GM21619 (cell line): ENCODE results near the gene USP34.
"Not testable (repeated sequence)": the region's sequence is repeated elsewhere in the genome, so short reads cannot be mapped to it uniquely, and the experiment has no call there.

Experiments
- ATAC-seq: cut with Tn5 transposase; IDR thresholded peaks from one replicate; pipeline ENCODE4 v1.9.1; 2021; ENCODE audit not compliant: unreplicated experiment

The USP34 gene, protein sequence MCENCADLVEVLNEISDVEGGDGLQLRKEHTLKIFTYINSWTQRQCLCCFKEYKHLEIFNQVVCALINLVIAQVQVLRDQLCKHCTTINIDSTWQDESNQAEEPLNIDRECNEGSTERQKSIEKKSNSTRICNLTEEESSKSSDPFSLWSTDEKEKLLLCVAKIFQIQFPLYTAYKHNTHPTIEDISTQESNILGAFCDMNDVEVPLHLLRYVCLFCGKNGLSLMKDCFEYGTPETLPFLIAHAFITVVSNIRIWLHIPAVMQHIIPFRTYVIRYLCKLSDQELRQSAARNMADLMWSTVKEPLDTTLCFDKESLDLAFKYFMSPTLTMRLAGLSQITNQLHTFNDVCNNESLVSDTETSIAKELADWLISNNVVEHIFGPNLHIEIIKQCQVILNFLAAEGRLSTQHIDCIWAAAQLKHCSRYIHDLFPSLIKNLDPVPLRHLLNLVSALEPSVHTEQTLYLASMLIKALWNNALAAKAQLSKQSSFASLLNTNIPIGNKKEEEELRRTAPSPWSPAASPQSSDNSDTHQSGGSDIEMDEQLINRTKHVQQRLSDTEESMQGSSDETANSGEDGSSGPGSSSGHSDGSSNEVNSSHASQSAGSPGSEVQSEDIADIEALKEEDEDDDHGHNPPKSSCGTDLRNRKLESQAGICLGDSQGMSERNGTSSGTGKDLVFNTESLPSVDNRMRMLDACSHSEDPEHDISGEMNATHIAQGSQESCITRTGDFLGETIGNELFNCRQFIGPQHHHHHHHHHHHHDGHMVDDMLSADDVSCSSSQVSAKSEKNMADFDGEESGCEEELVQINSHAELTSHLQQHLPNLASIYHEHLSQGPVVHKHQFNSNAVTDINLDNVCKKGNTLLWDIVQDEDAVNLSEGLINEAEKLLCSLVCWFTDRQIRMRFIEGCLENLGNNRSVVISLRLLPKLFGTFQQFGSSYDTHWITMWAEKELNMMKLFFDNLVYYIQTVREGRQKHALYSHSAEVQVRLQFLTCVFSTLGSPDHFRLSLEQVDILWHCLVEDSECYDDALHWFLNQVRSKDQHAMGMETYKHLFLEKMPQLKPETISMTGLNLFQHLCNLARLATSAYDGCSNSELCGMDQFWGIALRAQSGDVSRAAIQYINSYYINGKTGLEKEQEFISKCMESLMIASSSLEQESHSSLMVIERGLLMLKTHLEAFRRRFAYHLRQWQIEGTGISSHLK (N-terminal part only)

DNA sequence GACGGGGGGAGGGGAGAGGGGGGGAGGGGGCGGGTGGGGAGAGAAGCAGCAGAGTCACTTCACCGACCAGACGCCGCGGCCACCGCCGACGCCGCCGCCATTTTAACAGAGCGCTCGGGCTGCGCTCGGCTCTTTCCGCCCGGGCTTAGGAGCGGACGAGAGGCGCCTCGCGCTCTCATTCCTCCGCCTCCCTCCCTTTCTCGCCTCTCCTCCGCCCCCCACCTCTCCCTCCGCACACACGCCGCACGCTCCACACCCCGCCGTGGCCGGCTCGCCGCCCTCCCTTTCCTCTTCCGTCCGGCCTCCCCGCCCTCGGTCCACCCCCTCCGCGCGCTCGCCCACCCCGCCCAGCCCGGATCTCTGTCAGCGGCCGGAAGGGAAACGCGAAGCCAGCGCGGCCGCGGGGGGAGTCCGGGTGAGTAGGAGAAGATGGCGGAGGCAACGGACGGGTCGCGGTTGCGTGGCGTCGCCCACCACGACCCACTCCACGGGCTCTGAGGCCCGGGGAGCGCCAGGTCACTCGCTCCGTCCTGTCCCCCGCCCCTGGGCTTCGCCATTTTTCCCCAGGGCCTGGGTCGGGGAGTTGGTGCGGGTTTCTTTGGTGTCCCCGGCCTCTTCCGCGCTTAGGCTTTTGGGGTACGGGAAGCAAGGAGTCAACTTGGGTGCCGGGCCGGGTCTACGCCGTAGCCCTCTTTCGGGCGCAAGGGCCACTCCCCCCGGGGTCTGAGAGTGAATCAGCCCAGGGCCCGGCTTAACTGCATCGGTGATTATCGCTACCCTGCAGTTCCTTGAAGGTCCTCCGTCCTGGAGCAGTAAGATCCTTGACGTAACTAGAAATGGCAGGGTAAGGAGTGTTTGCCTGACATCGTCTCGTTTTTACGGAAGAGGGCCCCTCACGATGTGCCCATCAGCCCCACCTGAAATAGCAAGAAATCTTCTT lies at the start of gene USP34:
Gene USP34 (minus strand): TSS at position 123 of the 940 bp plus-strand sequence. CDS start 395 bp downstream, outside the sequence.
- peak; percentile 63 for ATAC-seq

DNA sequence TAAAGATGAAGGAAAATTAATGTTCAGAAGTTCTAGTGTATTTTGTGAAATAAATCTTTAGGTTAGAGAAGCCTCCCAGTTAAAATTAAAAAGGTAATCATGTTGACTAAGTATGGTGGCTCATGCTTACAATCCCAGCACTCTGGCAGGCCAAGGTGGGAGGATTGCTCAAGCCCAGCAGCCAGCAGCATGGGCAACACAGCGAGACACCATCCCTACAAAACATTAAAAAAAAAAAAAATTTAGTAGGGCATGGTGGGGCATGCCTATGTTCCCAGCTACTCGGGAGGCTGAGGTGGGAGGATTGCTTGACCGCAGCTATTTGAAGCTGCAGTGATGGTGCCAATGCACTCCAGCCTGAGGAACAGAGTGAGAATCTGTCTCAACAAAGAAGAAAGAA lies 49.4 kb upstream of the USP34 start:
- no peak for ATAC-seq

DNA sequence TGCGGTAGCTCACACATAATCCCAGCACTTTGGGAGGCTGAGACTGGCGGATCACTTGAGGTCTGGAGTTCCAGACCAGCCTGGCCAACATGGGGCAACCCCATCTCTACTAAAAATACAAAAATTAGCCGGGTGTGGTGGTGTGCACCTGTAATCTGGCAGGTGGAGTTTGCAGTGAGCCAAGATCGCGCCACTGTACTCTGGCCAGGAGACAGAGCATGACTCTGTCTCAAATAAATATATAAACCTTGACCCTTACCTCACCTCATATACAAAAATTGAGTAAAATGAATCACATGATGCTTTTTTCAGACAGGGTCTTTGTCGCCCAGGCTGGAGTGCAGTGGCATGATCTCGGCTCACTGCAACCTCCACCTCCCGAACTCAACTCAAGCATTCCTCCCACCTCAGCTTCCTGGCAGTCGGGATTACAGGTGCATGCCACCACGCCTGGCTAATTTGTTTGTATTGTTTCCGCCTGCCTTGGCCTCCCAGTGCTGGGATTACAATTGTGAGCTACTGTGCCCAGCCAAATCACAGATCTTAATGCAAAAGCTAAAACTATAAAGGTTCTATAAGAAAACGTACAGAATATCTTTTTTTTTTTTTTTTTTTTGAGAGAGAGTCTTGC lies 42.0 kb upstream of the USP34 start:
- ATAC-seq: no peak

DNA sequence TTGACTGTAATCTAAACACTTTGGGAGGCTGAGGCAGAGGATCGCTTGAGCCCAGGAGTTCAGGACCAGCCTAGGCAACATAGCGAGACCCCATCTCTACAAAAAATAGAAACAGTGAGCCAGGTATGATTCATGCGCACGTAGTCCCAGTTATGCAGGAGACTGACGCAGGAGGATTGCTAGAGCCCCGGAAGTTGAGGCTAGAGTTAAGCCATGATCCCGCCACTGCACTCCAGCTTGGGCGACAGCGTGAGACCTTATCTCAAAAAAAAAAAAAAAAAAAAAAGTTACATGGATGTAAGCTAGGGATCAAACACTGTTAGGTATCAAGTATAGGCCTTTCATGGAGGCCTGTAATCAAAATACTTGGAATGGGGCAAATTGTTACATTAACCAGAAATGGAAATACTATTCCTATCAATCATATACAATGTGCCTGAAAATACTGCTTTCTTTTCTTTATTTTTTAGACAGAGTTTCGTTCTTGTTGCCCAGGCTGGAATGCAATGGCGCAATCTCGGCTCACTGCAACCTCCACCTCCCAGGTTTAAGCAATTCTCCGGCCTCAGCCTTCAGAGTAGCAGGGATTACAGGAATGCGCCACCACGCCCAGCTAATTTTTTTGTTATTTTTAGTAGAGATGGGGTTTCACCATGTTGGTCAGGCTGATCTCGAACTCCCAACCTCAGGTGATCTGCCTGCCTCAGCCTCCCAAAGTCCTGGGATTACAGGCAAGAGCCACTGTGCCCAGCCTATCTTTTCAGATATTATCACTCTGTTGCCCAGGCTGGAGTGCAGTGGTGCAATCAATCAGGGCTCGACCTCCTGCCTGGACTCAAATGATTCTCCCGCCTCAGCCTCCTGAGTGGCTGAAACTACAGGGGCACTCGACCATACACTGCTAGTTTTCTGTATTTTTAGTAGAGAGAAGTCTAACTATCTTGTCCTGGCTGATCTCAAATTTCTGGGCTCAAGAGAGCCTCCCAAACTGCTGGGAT lies 40.1 kb upstream of the USP34 start:
- no peak for ATAC-seq

DNA sequence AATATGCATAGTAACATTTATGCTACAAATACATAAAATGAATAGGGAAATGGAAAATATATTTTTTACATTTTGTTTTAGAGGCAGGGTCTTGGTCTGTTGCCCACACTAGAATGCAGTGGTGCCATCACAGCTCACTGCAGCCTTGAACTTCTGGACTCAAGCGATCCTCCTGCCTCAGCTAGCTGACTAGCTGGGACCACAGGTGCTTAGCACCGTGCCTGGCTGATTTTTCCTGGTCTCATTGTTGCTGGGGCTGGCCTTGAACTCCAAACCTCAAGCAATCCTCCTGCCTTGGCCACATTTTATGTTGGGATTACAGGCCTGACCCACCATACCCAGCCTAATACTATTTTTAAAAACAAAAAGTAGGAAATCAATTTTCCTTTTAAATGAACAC lies 34.1 kb upstream of the USP34 start:
- ATAC-seq: no peak

DNA sequence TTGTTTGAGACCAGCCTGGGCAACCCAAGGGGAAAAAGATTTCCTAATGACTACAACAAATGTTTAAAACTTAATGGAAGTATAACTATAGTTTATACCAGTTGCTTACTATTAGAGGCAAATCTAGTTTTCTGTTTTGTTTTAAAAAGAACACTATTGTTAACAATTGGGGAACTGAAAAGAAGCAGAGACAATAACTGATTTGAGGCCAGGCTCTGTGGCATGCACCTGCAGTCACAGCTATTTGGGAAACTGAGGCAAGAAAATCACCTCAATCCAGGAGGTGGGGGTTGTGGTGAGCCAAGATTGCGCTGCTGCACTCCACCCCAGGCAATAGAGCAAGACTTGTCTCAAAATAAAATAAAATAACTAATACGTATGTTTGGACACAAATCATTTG lies 28.2 kb upstream of the USP34 start:
- ATAC-seq: no peak

DNA sequence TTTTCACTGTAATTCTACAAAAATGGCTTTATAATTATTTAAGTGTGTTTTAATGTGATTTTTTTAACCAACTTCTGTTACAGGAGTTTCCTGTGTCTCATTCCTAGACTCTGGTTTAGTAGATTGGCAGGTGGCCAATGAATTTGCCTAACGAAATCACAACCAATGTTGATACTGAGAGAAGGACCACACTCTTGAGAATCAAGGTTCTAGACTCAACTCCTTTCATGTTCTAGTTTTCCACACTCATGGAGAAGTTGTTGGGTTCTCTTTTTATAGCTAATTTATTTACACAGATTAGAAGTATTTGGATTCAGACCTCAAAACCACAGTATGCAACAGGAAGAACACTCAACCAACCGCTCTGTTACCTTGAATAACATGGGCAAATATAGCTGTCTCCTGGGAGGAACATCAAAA lies 22.6 kb upstream of the USP34 start:
- ATAC-seq: no peak

DNA sequence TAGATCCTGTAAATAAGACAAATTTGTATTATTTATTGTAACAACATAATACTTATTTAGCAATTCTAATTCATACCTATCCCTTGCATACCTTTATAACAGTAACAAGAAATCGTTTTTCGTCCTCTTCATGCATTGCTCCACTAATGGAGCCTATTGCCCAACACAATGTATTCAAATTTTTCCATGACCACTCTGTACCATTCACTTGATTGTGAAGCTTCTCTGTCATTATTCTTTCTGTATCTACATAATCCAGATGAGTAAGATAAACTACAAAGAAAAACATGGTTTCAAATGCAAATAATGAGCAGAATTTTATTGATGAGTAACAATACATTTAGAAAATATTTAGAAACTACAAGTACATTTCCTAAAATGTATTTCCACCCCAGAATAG lies 21.6 kb upstream of the USP34 start:
- no peak for ATAC-seq

DNA sequence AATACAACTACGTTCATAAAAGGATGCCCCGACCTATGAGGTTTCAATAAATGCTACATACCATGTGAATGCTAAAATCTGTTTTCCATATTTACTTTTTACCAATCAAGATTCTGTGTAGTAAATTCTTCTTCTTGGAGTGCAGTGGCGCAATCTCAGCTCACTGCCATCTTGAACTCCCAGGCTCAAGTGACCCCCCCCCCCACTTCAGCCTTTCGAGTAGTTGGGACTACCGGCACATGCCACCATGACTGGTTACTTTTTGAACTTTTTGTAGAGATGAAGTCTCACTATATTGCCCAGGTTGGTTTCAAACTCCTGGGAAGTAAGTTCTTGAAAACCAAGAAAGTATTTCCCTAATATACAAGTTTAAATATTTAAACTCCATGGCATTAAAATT lies 14.4 kb upstream of the USP34 start:
- no peak for ATAC-seq

DNA sequence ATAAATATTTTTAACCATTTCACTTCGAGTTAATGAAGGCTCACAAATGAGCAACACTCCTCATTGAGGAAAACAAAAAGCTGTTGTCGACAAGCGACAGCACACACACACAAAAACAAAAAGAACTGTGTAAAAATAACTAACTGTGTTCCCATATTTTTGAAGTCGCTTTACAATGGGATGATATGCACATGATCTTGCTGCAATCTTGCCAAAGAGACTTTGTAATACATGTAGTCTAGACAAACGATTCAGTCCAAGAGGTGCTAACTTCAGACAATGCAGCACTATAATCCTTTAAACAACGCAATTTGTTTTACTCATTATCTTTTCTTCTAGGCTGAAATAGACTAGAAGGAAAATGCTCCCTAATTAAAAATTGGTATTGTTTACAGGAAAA lies 7.2 kb upstream of the USP34 start:
- no peak for ATAC-seq

DNA sequence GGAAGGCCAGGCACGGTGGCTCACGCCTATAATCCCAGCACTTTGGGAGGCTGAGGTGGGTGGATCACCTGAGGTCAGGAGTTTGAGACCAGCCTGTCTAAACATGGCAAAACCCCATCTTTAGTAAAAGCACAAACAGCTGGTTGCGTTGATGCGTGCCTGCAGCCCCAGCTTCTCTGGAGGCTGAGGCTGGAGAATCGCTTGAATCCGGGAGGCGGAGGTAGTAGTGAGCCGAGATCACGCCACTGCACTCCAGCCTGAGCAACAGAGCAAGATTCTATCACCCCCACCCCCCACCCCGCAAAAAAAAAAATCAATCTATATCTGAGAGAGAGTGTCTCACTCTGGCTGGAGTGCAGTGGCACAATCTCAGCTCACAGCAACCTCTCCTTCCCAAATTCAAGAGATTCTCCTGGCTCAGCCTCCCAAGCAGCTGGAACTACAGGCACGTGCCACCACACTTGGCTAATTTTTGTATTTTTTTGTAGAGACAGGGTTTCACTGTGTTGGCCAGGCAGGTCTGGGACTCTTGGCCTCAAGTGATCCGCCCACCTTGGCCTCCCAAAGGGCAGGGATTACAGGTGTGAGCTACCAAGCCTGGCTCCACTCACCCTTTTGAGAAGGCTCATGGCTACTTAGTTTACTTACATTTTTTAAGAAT lies 6.2 kb upstream of the USP34 start:
- not testable (repeated sequence) for ATAC-seq

DNA sequence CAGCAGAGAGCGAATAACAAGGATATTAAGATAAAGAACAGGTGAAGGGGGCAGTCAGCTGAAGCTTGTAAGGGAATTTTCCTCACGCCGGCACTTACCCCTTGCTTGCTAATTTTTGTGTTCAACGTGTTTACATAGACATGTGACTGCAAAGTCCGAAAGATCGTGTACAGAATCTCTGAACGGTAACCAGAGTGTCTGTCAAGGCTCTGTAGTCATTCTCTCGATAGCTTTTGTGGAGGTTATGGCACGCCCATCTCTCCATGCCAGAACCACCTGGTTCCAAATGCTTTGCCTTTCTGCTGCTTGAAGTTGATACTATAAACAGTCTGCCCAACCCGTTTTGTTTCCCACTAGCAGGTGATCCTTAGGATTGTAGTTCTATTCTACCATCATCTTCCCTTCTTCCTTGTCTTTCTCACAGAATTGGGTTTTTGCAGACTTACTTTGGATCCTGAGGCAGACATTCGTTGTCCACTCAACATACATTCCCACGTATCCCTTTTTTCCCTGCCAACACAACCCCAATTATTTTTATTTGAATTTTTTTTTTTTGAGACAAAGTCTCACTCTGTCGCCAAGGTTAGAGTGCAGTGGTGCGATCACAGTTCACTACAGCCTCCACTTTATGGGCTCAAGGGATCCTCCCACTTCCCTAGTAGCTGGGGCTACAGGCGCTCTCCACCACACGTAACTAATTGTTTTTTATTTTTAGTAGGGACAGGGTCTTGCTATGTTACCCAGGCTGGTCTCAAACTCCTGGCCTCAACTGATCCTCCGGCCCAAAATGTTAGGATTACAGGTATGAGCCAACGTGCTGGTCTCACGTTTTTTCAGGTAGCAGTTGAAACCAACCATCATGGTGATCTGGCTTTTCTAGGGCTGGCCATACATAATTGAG lies 1.3 kb upstream of the USP34 start:
- ATAC-seq: no peak

DNA sequence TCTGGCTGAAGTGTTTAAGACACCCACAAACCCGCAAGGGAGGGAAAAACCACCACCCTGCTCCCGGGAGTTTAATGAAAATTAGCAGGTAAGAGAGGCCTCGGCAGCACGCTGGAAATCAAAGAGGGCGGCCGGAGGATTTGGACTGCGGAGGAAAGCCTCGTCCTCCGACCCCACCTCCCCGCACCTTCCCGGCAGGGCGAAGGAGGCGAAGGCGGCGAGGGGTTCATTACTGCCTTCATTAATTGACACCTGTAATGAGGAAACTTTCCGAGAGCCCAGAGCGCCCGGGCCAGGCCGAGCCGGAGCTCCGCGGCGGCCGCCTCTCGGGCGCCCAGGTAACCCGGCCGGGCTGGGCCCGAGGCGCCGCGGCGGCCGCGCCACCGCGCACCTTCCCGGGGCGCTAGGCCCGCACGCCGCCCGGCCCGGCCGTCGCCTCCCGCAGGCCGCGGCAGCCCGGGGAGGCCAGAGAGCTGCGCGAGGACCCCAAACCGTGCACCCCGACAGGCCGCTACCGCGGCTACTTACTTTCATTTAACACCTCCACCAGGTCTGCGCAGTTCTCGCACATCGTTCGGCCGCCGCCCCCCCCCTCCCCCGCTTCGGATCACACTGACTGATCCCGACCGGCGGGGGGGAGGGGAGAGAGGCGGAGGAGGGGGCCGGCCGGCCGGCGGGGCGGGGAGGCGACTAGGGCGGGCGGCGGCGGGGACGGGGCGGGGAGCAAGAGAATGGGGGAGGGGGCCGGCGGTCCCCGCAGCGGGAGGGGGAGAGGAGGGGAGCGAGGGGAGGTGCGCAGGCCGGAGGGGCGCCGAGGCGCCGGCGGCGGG lies 550 bp downstream of the USP34 start:
- ATAC-seq: peak; percentile 25

DNA sequence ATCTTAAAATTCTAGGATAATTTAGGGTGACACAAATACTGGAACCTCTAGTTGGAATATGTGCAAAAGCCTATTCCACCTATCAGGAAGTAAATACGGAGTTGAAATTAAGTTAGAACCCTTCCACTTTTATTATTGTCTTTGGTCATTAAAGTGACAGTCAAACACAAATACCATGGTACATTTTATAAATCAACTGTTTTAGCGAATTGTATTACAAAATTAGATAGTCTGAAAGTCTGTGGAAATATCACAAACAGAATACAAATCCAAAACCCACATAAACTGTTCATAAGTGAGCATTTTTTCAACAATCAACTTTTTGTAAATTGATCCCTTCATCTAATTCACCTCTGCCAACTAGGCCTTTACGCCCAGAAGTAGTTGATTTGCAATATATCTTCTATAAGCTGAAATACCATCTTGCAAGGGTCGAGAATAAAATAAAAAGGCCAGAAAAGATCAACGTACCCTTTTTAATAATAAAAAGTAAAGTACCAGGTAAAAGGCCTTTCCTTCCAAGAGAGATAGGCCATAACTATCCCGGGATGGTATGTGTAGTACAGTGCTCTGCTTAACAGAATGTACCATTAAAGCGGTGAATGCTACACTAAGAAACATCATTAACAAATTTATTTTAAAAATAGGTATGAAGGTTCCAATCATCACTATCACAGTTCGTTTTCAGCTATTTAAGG lies 1.3 kb downstream of the USP34 start:
- ATAC-seq: no peak

DNA sequence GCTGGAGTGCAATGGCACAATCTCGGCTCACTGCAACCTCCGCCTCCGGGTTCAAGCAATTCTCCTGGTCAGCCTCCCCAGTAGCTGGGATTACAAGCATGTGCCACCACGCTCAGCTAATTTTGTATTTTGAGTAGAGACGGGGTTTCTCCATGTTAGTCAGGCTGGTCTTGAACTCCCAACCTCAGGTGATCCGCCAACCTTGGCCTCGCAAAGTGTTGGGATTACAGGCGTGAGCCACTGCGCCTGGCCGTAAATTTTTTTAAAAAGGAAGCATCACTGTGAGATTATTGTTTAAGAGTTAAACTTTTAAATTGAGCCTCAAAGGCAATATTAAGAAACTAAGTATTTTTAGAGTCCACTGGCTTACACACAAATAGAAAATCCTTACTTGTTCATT lies 2.7 kb downstream of the USP34 start:
- not testable (repeated sequence) for ATAC-seq

DNA sequence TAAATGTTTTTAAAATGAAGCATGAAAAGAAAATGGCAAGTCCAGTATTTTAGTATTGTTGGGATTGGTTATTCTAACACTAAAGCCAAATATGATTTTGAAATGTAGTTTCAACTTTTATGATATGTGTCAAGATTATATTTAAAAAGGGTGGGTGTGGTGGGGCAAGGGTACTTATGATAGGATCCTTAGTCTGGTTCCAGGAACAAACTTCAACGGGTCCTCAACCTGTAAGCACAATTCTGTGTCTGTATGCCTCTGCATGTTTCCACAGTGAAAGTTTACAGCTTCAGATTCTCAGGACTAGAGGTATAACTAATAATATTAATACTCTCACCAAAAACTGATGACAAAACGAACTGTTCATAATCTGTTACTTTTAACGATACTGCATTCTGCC lies 5.8 kb downstream of the USP34 start:
- ATAC-seq: no peak
